H1 (cell line): ENCODE measurements around the gene SH3RF2. TPM values are rescaled to one million over a fixed set of nuclear protein-coding genes. Genes with fewer than 3 reads are reported as not detected.

Experiments used
- HDAC2 ChIP-seq, 2 experiments: fragments of 300-600 bp in 1 of 2; sonication (generic) in 1 of 2; IDR thresholded peaks; 2 replicates each; pipeline ENCODE4 v1.6.1; 2011 to 2012; ENCODE audit warnings: low read depth in 2 of 2, low read length in 2 of 2, mild to moderate bottlenecking in 2 of 2, moderate library complexity in 2 of 2, borderline replicate concordance in 1 of 2, inconsistent platforms in 1 of 2
- JUND ChIP-seq: IDR thresholded peaks from 2 replicates; pipeline ENCODE4 v1.6.1; 2011; ENCODE audit warnings: mild to moderate bottlenecking, improper control_type of control experiment, low read length
- POLR2AphosphoS5 ChIP-seq: IDR thresholded peaks from 2 replicates; pipeline ENCODE4 v1.6.1; 2011; ENCODE audit warnings: low read depth, low read length
- SP1 ChIP-seq: IDR thresholded peaks from 2 replicates; pipeline ENCODE4 v1.6.1; 2011; ENCODE audit warnings: low read depth, low read length
- SUZ12 ChIP-seq: fragments of 200-600 bp; sonication (generic); IDR thresholded peaks from 2 replicates; pipeline ENCODE4 v1.6.1; 2012; ENCODE audit warnings: mild to moderate bottlenecking, inconsistent platforms, low read length, moderate library complexity, mixed read lengths
- TAF7 ChIP-seq: optimal IDR thresholded peaks from 2 replicates; pipeline ENCODE3; 2011; ENCODE audit warnings: low read depth, mild to moderate bottlenecking, inconsistent platforms, low read length, moderate library complexity, borderline replicate concordance
- TCF12 ChIP-seq: IDR thresholded peaks from 2 replicates; pipeline ENCODE4 v1.6.1; 2011; ENCODE audit warnings: low read depth, mild to moderate bottlenecking, low read length
- YY1 ChIP-seq: IDR thresholded peaks from 2 replicates; pipeline ENCODE4 v1.6.1; 2011; ENCODE audit warnings: low read depth, mild to moderate bottlenecking, low read length
- polyA plus RNA-seq, 7 experiments: library from polyadenylated mRNA; depleted of rRNA in 3 of 7; stranded (reverse) in 5 of 7; unstranded in 2 of 7; fragments of >200 nt in 5 of 7; fragments of 200-250 nt in 2 of 7; gene quantifications; 1 replicate in 5 of 7; 2 replicates in 1 of 7; 4 replicates in 1 of 7; pipeline versions ENCODE4 v1.2.1 to v1.2.3, GENCODE V29; 2011 to 2013; ENCODE audit warnings: missing spikeins in 2 of 7, mixed read lengths in 2 of 7
- total RNA-seq: library from RNA; stranded (reverse); fragmentation: NEBNext Ultra II Directional; extraction: Animal tissue kit (Norgen Biotek cat#: 25700); gene quantifications from 2 replicates; pipeline ENCODE4 v1.2.1, GENCODE V29; 2021
- TF ChIP-seq, protein P1 (sequence below): fragments of 300-600 bp; sonication (generic); IDR thresholded peaks from 2 replicates; pipeline ENCODE4 v1.7.1; 2012; ENCODE audit warnings: low read length, moderate library complexity, mild to moderate bottlenecking, inconsistent platforms; ENCODE audit not compliant: insufficient replicate concordance

Gene SH3RF2
- total and polyA plus RNA-seq, 2 of the 8 experiments (the other 6 are each of a cell fraction or from before 2014, with no cell fraction given), result 0.80 to 0.95 TPM

DNA sequence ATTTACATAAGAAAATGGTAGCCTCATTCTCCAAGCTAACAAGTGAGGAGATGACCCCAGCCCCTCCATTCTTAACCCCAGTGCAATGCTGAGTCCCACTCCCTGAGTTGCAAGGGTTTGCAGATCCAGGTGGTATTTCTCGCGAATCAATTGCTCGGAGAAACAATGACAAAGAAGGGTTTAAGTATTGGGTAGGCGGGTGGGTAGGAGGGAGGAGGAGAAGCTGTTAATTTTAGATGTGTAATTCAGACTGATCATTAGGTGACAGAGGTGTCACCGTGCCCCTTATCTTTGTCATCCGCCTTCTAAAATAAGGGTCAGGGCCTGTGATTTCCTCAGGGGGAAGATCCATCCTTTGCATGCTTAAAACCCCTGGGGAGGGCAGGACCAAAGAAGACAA is 17.0 kb upstream of the SH3RF2 start (continued):
- TF ChIP-seq, protein P1, sequence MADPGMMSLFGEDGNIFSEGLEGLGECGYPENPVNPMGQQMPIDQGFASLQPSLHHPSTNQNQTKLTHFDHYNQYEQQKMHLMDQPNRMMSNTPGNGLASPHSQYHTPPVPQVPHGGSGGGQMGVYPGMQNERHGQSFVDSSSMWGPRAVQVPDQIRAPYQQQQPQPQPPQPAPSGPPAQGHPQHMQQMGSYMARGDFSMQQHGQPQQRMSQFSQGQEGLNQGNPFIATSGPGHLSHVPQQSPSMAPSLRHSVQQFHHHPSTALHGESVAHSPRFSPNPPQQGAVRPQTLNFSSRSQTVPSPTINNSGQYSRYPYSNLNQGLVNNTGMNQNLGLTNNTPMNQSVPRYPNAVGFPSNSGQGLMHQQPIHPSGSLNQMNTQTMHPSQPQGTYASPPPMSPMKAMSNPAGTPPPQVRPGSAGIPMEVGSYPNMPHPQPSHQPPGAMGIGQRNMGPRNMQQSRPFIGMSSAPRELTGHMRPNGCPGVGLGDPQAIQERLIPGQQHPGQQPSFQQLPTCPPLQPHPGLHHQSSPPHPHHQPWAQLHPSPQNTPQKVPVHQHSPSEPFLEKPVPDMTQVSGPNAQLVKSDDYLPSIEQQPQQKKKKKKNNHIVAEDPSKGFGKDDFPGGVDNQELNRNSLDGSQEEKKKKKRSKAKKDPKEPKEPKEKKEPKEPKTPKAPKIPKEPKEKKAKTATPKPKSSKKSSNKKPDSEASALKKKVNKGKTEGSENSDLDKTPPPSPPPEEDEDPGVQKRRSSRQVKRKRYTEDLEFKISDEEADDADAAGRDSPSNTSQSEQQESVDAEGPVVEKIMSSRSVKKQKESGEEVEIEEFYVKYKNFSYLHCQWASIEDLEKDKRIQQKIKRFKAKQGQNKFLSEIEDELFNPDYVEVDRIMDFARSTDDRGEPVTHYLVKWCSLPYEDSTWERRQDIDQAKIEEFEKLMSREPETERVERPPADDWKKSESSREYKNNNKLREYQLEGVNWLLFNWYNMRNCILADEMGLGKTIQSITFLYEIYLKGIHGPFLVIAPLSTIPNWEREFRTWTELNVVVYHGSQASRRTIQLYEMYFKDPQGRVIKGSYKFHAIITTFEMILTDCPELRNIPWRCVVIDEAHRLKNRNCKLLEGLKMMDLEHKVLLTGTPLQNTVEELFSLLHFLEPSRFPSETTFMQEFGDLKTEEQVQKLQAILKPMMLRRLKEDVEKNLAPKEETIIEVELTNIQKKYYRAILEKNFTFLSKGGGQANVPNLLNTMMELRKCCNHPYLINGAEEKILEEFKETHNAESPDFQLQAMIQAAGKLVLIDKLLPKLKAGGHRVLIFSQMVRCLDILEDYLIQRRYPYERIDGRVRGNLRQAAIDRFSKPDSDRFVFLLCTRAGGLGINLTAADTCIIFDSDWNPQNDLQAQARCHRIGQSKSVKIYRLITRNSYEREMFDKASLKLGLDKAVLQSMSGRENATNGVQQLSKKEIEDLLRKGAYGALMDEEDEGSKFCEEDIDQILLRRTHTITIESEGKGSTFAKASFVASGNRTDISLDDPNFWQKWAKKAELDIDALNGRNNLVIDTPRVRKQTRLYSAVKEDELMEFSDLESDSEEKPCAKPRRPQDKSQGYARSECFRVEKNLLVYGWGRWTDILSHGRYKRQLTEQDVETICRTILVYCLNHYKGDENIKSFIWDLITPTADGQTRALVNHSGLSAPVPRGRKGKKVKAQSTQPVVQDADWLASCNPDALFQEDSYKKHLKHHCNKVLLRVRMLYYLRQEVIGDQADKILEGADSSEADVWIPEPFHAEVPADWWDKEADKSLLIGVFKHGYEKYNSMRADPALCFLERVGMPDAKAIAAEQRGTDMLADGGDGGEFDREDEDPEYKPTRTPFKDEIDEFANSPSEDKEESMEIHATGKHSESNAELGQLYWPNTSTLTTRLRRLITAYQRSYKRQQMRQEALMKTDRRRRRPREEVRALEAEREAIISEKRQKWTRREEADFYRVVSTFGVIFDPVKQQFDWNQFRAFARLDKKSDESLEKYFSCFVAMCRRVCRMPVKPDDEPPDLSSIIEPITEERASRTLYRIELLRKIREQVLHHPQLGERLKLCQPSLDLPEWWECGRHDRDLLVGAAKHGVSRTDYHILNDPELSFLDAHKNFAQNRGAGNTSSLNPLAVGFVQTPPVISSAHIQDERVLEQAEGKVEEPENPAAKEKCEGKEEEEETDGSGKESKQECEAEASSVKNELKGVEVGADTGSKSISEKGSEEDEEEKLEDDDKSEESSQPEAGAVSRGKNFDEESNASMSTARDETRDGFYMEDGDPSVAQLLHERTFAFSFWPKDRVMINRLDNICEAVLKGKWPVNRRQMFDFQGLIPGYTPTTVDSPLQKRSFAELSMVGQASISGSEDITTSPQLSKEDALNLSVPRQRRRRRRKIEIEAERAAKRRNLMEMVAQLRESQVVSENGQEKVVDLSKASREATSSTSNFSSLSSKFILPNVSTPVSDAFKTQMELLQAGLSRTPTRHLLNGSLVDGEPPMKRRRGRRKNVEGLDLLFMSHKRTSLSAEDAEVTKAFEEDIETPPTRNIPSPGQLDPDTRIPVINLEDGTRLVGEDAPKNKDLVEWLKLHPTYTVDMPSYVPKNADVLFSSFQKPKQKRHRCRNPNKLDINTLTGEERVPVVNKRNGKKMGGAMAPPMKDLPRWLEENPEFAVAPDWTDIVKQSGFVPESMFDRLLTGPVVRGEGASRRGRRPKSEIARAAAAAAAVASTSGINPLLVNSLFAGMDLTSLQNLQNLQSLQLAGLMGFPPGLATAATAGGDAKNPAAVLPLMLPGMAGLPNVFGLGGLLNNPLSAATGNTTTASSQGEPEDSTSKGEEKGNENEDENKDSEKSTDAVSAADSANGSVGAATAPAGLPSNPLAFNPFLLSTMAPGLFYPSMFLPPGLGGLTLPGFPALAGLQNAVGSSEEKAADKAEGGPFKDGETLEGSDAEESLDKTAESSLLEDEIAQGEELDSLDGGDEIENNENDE, result no peak
- TF ChIP-seq TCF12, result no peak
- no peak for TF ChIP-seq TAF7
- no peak for TF ChIP-seq JUND
- no peak for TF ChIP-seq HDAC2 (IDR thresholded peaks at IDR 0.05; ENCODE audit: borderline replicate concordance in 1 of 2, low read depth in 2 of 2, low read length in 2 of 2)
- TF ChIP-seq SUZ12, result no peak
- no peak for TF ChIP-seq SP1
- no peak for TF ChIP-seq YY1
- TF ChIP-seq POLR2AphosphoS5, result no peak
- TF ChIP-seq, all 59 proteins: peak for 0
